Left hindlimb (tissue), 1 donor: Measurements from ENCODE around the gene LEKR1.

Experiments
- DNase-seq: peaks from one replicate; pipeline ENCODE4 v3.0.0-alpha.2; 2018

The LEKR1 gene

DNA sequence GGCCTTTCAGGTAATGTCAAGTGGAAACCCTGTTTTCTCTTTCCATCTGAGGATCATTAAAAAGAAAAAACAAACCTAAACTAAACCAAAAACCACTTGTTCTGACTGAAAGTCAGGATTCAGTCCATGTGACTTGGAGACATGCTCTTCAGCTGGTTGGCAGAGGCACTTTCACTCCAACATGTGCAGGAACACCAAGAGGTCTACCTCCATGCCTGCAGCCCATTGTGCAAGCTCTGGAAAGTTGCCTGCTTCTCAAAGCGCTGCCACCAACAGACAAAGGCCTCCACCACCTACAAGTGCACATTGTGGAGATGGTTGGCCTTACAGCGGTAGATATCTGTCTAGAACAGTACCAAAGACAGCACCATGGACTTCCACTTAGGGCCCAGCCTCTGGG, 161.8 kb downstream of the LEKR1 start:
- DNase-seq: no peak

DNA sequence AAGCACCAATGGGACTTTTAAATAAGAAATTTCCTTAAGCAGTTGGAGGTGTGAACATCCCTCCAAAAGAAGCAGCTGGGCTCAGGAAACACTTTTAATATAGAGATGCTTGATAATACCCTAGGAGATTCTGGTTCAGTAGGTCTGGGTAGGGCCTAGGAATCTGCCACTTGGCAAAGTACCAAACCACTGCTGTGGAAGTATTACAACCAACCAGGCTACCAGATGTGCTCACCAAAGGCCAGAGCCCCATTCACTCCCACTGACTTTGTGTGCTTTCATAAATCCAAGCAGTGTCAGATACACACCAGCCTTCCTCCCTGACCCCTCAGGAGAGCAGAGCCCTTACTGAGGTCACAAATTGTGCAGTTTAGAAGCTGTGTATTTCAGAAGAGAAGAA, 171.2 kb downstream of the LEKR1 start:
- DNase-seq: no peak

DNA sequence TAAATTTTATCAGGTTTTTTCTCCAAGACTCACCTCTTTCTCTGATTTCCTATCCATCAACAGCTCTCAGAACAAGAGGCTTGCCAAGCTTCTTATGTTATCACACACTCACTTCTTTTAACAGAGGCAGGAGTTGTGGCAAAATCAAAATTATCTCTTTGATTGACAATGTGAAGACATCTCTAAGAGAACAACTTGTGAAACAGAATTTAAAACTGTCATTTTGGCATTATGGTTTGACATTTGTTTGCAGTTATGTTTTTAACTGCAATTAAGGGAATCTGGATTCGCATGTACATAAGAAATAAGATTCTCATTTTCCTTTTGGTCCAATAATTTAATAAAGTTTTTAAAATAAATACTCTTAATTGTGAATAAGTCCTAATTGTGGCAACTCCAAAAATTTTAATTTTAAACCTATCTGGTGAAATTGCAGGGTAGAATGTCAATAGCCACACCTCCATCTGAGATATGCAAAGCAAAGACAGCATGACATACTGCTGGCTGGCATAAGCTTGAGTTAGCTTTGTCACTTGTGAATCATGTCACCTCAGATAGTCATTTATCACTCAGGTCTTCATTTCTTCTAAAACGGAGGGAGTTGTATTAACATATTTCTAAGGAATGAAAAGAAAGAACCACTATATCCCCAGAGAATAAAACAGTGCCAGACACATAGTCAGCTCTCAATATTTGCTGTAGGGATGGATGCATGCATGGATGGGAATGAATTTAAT, 175.2 kb downstream of the LEKR1 start:
- no peak for DNase-seq

DNA sequence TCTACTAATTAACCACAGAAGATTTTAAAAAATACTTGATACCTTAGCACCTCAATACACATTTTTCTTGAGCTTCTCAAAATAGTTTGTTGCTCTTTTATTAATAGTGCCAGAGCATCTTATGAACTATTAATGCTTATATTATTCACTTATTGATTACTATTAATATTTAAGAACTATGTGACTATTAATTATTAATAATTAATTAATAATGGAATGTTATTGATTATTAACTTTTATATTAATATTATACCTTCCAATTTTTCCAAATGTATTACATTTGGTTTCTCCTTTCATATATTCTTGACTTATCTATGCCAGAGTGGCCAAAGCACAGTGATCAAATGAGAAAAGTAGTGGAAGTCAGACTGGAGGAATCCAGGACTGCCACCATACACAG, 195.5 kb downstream of the LEKR1 start:
- no peak for DNase-seq

DNA sequence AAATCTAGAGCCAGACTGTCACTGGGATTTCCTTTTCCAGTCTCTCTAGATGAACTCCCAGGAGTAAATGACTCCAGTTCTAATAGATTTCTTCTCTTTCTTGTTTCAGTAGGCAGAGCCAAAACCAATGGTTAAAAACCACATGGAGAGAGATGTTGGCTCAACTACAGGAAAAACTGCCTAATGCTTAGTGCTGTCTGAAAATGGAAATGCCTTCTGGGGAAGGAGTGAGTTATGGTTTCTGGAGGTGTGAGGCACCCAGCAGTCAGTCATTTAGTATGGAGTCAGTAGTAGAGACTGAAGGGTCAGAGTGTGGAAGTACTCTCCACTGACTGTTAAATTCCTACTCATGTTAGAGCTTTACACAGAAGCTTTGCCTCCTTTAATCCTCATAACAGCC, 197.1 kb downstream of the LEKR1 start:
- no peak for DNase-seq

- DNase-seq: no peak
Measured at GRCh38 chr3:157026091-157026490, 199.9 kb downstream of the LEKR1 start.

- no peak for DNase-seq
Measured at GRCh38 chr3:157027861-157028745, 201.9 kb downstream of the LEKR1 start.

DNA sequence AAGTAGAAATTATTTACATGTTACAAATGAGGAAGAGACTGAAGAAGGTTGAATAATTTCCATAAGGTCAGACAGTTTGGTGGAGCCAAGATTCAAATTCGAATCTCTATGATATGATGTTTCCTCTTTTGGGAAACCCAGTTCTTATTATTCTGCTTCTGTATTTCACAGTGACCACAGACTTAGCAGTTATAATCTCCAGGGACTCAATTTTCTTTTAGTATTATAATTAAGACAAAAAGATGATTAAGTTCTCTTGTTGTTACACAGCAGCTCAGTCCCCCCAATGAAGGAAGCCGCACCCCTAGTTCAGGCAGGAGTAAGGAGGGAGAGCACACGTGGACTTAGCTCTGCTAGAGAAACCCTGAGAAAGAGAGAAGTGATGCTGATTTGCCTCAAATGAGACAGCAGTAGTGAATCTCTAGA, 203.2 kb downstream of the LEKR1 start:
- no peak for DNase-seq

DNA sequence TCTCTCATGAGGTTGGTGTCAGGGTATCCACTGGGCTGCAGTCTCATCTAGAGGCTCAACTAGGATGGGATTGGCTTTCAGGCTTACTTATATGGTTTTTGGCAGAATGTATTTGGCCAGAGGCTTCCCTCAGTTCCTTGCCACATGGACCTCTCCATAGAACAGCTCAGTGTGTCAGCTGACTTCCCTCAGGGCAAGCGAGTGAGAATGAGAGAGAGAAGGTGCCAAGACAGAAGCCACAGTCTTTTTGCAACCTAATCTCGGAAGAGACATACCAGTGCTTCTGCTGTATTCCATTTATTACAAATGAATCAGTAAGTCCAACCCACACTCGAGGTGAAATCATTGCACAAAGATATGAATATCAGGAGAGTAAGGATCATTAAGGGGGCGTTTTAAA, 204.6 kb downstream of the LEKR1 start:
- DNase-seq: no peak

DNA sequence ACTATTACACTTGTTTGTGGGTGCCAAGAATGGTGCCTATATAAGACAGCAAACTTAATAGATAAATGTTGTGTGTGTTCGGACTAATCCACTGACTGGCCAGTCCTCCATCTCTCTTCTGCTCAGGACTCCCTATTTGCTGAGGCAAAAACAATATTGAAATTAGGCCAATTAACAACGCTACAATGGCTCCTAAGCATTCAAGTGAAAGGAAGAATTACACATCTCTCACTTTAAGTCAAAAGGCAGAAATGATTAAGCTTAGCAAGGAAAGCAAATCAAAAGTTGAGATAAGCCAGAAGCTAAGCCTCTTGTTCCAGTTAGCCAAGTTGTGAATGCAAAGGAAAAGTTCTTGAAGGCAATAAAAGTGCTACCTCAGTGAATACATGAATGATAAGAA, 206.8 kb downstream of the LEKR1 start:
- DNase-seq: no peak

DNA sequence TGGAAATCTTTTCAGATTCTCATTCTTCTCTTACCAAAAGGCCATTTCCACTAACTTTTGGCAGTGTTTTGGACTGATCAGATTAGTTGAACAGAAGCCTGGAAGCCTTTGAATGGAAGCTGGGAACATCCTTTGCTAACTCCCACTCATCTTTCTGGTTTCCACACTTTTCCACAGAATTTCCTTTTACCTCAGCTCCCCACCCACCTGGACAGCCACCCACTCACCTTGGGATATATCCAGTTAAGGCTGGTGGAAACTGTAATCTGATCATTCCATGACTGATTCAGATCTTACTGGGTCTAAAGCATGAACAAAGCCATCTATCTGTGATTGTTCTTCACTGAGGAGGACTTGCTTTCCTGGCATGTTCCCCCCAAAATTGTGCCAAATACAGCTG, 214.3 kb downstream of the LEKR1 start:
- no peak for DNase-seq

GRCh38 chr3:157042226-157042625, 216.1 kb downstream of the LEKR1 start:
- no peak for DNase-seq

DNA sequence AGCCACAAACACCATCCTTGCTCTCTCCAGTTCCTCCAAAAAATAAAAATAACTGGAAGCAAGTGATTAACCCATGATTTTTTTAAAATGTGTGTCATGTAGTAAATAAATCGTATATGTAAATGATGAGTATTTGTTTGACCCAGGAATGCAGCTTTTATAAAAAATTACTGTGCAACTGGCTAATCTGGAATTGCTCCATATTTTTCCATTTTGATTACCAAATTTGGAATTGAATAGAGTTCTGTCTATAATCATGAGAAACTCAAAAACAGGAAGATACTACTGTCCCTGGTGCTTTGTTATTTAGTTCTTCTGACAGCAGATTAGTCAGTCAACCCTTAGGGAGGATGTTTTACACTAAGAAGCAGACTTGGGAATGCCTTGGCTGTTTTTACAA, 217.6 kb downstream of the LEKR1 start:
- no peak for DNase-seq

- no peak for DNase-seq
Measured at GRCh38 chr3:157045238-157045850, 219.2 kb downstream of the LEKR1 start.

- no peak for DNase-seq
Measured at GRCh38 chr3:157046520-157046919, 220.4 kb downstream of the LEKR1 start.

DNA sequence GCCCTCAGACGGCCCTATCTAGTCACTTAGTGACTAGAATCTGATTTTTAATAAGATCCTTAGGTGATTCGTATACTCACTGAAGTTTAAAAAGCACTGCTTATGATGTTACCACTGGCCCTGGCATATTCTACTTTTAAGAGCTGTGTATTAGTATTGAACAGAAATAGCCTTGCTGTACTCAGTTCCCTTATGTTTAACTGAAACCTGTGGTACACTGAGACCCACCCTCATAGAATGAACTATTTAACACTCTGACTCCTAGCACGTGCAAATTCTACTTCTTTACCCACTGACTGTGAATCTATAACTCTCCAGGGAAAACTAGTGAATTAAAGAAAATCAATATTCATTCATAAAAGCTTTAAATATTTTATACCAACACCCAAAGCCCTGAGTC, 224.9 kb downstream of the LEKR1 start:
- no peak for DNase-seq

- DNase-seq: no peak
Measured at GRCh38 chr3:157051591-157051990, 225.4 kb downstream of the LEKR1 start.

DNA sequence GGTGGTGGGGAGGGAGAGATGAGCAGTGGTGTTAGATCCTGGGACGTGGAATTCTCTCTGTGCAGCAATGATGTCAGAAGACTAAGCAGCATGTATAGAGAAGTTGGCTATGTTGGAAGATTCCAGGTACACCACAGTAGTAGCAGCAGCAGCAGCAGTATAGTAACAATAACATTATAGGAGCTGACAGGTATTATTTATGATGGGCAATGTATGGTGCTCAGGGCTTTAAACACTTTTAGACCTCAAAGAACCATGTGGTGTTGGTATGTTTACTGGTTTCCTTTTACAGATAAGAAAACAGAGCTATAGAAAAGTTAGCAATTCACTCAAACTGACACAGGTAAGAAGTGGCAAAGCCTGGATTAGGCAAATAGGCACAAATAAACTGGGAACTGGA, 229.9 kb downstream of the LEKR1 start:
- no peak for DNase-seq

- DNase-seq: no peak
Measured at GRCh38 chr3:157058392-157059071, 232.4 kb downstream of the LEKR1 start.

- DNase-seq: no peak
Measured at GRCh38 chr3:157059181-157059580, 233.0 kb downstream of the LEKR1 start.

DNA sequence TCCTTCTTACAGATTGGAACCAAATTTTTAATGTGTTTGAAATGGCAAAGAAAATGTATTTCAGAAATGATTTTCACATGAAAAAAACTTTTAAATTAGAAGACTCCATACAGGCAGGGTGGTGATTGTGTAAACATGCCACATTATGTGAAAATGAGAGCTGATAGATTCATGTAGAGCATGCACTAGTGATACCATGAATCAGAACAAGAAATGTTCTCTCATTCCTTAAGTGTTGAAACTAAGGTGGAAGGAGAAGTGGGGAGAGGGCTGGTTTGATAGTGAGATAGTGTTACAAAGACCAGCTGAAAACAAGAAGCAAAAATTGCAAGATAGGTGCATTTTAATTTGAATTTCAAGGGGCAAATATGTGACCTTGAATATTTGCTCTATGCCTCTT, 233.5 kb downstream of the LEKR1 start:
- no peak for DNase-seq

DNA sequence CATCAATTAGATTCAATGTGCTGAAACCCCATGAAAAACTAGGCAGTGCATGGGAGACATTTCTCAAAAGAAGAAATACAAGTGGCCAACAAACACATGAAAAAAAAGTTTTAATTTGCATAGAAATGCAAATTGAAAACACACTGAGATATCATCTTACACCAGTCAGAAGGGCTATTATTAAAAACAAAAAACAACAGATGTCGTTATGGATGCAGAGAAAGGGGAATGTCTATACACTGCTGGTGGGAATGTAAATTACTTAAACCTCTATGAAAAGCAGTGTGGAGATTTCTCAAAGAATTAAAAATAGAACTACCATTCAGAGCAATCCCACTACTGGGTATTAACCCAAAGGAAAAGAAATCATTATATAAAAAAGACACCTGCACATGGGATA, 235.1 kb downstream of the LEKR1 start:
- no peak for DNase-seq

DNA sequence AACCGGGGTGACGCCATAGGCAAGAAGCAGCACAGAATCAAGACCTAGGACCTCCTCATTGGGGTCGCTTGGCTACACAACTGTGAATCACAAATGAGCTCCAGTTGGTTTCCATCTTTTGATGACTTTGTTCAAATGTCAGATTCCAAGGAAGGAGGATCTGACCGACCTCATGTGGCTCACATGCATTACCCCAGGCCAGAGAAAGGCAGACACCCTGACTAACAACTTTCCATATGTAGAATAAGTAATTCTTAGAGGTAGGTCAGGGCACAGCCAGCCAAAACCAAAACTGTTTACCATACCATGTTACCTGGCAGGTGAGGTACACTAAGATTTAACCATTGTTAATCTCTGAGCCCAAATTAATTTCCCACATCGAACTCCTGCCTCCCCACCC, 237.3 kb downstream of the LEKR1 start:
- no peak for DNase-seq
